MM.1S (cell line): ENCODE results near the gene BFSP1.

Experiments
- CTCF ChIP-seq: fragments of 300-600 bp; sonication (generic); IDR thresholded peaks from 2 replicates; pipeline ENCODE4 v1.5.1; 2016; ENCODE audit warnings: antibody characterized with exemption, low read length, mixed read lengths
- EZH2 ChIP-seq: fragments of 300-600 bp; sonication (generic); optimal IDR thresholded peaks from 2 replicates; pipeline ENCODE3; 2017; ENCODE audit warnings: low read depth, mild to moderate bottlenecking, antibody characterized with exemption, low read length, mixed read lengths
- EZH2phosphoT487 ChIP-seq: fragments of 300-600 bp; sonication (generic); IDR thresholded peaks from 2 replicates; pipeline ENCODE4 v1.6.1; 2018; ENCODE audit warnings: antibody characterized with exemption, low read length

- TF ChIP-seq CTCF, result no peak
- no peak for TF ChIP-seq EZH2phosphoT487
- TF ChIP-seq EZH2, result no peak
These were observed 85.0 kb downstream of the BFSP1 start for GRCh38 chr20:17446171-17446570.
